ENCODE measurements around the gene NELFB. TPM values are rescaled to one million over a fixed set of nuclear protein-coding genes. Genes with fewer than 3 reads are reported as not detected.
"Not testable (repeated sequence)": the region's sequence is repeated elsewhere in the genome, so short reads cannot be mapped to it uniquely, and the experiment has no call there.

The NELFB gene
- total and polyA plus RNA-seq, 9 of the 15 experiments (the other 6 are each of a cell fraction or from before 2014, with no cell fraction given), result 0.24 to 84.0 (median 29.7) TPM

GRCh38 chr9:137243266-137243625 lies 11.9 kb upstream of the NELFB start:
- Histone ChIP-seq H4K20me1 (replicated peaks; ENCODE audit: control insufficient read depth, insufficient read depth, low read length) (peaks cover 30% of the 10 kb centered on the region), H3K4me2 (ENCODE audit: insufficient read depth, low read length) (peak overlapping the region; percentile 47), H3K79me2 (ENCODE audit: control insufficient read depth, insufficient read depth, low read length) (peaks cover 53% of the 10 kb centered on the region), H3K9ac (ENCODE audit: insufficient read depth in 1 of 2, low read depth in 2 of 2, low read length in 2 of 2) (peak overlapping the region in 1 of 2 experiments; percentile 100; a peak in 2 of 4 replicates), H3K36me3 (ENCODE audit: control insufficient read depth, insufficient read depth, low read length) (peaks cover 30% of the 10 kb centered on the region), H3K4me1 (replicated peaks in 1 of 2; ENCODE audit: control insufficient read depth in 2 of 2, insufficient read depth in 2 of 2, low read length in 2 of 2) (peaks cover 24 to 85% of the 10 kb centered on the region in 2 experiments; a peak in 4 of 5 replicates)
- H3K9me3 ChIP-seq (replicated peaks; ENCODE audit: control insufficient read depth, insufficient read depth, low read depth, low read length); H3K4me3 ChIP-seq; H2AFZ ChIP-seq (ENCODE audit: low read depth, low read length); DNase-seq (ENCODE audit: extremely low read depth in 1 of 4, low spot score in 3 of 4); H3K27me3 ChIP-seq (ENCODE audit: control insufficient read depth in 2 of 2, insufficient read depth in 2 of 2, low read length in 2 of 2); H3K27ac ChIP-seq (ENCODE audit: extremely low read depth, low read depth, low read length); CTCF ChIA-PET (ENCODE audit: low intra/inter-chr PET ratio); H3K9me1 ChIP-seq (ENCODE audit: control insufficient read depth, insufficient read depth, low read length); ATAC-seq: not testable (repeated sequence)
- TSS peak; percentile 71 for BruUV-seq (replicated peaks)
- POLR2A ChIA-PET, result interaction anchor here (0.6 to 6.5 kb wide), 19 partner anchors 11 to 869 kb away, joined by 3 to 221 read pairs (median 4); partner anchors contain the start of genes ANAPC2, CARD9, EXD3 and NELFB
- peak; percentile 29 for FAIRE-seq
- 89% methylated on average over 9 of the region's 18 CpGs for WGBS (ENCODE audit: insufficient coverage, low coverage, missing lambda C conversion rate)
- intact Hi-C loops (cut with micrococcal nuclease), result loop anchor here (5.0 to 10.0 kb wide), 2 partner anchors 59 to 458 kb away; partner anchors contain the start of gene NRARP
- TF ChIP-seq ARID4B (CRISPR knock-in tag; IDR thresholded peaks at IDR 0.05) (peak; percentile 38; the same call in 1 of the 2 replicates), KDM5B (IDR thresholded peaks at IDR 0.05; ENCODE audit: insufficient replicate concordance, low read depth, low read length) (peak; percentile 5), POLR2AphosphoS5 (IDR thresholded peaks at IDR 0.05; ENCODE audit: control insufficient read depth, insufficient read depth, low read depth, low read length) (0 out of 2 replicates have a peak, but pooled peaks have one; percentile 5), FIP1L1 (IDR thresholded peaks at IDR 0.05; ENCODE audit: low read depth, low read length, poor library complexity, severe bottlenecking) (peak; percentile 39), PHF8 (IDR thresholded peaks at IDR 0.05; ENCODE audit: borderline replicate concordance, low read length) (peak; percentile 11; the same call in 1 of the 2 replicates), ZFX (CRISPR knock-in tag; IDR thresholded peaks at IDR 0.05) (peak; percentile 43), POLR2G (IDR thresholded peaks at IDR 0.05; ENCODE audit: low read depth, low read length) (peak; percentile 79), RBFOX2 (IDR thresholded peaks at IDR 0.05; ENCODE audit: low read depth, low read length) (peak; percentile 76), CCNT2 (IDR thresholded peaks at IDR 0.05; ENCODE audit: borderline replicate concordance, extremely low read depth, insufficient read length, low read depth, low read length) (peak; percentile 4)
- in situ Hi-C loops (cut with MboI), result loop anchor here (25.0 kb wide), 1 partner anchor 456 kb away; the partner anchor contains the start of genes CCDC183 and TMEM141
